Esophagus squamous epithelium (tissue), 4 donors: Measurements from ENCODE around the gene RNF212.

Experiments used
- CTCF ChIP-seq, 6 experiments: fragments of 450-650 bp in 4 of 6; fragments of 200-600 bp in 2 of 6; sonication (generic) in 2 of 6; IDR thresholded peaks; one replicate each; pipeline ENCODE4 v1.5.1; 2016 to 2019; ENCODE audit warnings: antibody characterized with exemption in 6 of 6, mild to moderate bottlenecking in 4 of 6, moderate library complexity in 4 of 6
- POLR2A ChIP-seq, 4 donors: fragments of 450-650 bp; IDR thresholded peaks; one replicate each; pipeline ENCODE4 v1.6.1; 2017; ENCODE audit warnings: antibody characterized with exemption in 4 of 4, mild to moderate bottlenecking in 4 of 4, moderate library complexity in 3 of 4

GRCh38 chr4:1044469-1045192 lies 68.7 kb downstream of the RNF212 start:
- TF ChIP-seq CTCF (IDR thresholded peaks at IDR 0.05) (no peak), POLR2A (IDR thresholded peaks at IDR 0.05) (no peak)
